ENCODE results near the gene ELOVL3. TPM values are rescaled to one million over a fixed set of nuclear protein-coding genes. Genes with fewer than 3 reads are reported as not detected.

ELOVL3 gene
- total and polyA plus RNA-seq, 7 donors: 0.45 to 0.71 TPM; not detected in 5

DNA sequence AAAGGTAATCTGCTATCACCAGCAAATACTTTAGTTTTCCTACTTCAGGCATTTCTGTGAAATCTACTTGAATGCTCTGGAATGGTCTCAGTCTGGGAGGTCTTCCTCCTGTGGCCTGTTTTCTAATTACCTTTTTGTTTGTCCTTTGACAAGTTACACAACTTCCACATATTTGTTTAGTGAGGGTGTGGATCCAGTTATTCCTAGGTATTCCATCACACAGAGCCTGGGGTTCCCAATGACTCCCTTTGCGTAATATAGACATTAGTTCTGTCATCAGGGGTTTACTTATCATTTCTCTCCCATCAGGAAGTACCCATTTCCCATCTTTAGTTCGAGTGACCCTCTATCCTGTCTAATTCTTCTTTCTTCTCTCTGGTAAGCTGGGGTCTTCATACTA lies 28.1 kb upstream of the ELOVL3 start:
- Histone ChIP-seq H3K27ac (no peak overlapping the region), H3K27me3 (peaks cover 0 to 4% (median 0%) of the 10 kb centered on the region in 3 donors), H3K4me1 (no peaks in the 10 kb centered on the region), H3K9me3 (no peaks in the 10 kb centered on the region), H3K4me3 (no peak overlapping the region), H3K36me3 (no peaks in the 10 kb centered on the region)
- TF ChIP-seq POLR2AphosphoS5 (IDR thresholded peaks at IDR 0.05) (no peak), POLR2A (IDR thresholded peaks at IDR 0.05) (no peak), EP300 (IDR thresholded peaks at IDR 0.05) (no peak)
- TF ChIP-seq, protein P1, sequence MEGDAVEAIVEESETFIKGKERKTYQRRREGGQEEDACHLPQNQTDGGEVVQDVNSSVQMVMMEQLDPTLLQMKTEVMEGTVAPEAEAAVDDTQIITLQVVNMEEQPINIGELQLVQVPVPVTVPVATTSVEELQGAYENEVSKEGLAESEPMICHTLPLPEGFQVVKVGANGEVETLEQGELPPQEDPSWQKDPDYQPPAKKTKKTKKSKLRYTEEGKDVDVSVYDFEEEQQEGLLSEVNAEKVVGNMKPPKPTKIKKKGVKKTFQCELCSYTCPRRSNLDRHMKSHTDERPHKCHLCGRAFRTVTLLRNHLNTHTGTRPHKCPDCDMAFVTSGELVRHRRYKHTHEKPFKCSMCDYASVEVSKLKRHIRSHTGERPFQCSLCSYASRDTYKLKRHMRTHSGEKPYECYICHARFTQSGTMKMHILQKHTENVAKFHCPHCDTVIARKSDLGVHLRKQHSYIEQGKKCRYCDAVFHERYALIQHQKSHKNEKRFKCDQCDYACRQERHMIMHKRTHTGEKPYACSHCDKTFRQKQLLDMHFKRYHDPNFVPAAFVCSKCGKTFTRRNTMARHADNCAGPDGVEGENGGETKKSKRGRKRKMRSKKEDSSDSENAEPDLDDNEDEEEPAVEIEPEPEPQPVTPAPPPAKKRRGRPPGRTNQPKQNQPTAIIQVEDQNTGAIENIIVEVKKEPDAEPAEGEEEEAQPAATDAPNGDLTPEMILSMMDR (IDR thresholded peaks at IDR 0.05): no peak
- 36 to 62% methylated on average over 2 of the region's 2 CpGs for WGBS, 2 donors
- intact Hi-C loops (cut with DNase I): no loop called here
- no peak for DNase-seq

DNA sequence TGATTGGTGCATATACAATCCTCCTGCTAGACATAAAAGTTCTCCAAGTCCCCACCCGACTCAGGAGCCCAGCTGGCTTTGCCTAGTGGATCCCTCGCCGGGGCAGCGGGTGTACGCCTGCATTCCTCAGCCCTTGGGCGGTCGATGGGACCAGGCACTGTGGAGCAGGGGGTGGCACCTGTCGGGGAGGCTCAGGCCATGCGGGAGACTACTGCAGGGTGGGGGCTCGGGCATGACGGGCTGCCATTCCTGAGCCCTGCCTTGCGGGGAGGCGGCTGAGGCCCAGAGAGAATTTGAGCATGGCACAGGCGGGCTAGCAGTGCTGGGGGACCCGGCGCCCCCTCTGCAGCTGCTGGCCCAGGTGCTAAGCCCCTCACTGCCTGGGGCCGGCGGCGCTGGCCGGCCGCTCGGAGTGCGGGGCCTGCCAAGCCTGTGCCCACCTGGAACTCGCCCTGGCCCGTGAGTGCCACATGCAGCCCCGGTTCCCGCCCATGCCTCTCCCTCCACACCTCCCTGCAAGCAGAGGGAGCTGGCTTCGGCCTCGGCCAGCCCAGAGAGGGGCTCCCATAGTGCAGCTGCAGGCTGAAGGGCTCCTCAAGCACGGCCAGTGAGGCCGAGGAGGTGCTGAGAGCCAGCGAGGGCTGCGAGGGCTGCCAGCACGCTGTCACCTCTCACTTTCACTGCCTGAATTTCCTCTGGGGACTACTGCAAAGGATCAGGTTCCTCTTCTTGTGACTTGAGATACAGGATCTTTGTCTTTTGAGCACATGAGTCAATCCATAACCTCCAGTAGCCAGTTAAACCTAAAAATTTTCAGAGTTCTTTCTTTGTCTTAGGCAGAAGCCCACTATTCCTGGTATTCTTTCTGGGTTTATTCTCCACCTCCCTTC lies 25.1 kb upstream of the ELOVL3 start:
- 90 to 95% methylated on average over 34 of the region's 34 CpGs for WGBS, 2 donors
- Histone ChIP-seq H3K4me1 (no peaks in the 10 kb centered on the region), H3K9me3 (peaks cover 0 to 10% (median 0%) of the 10 kb centered on the region in 4 donors), H3K36me3 (no peaks in the 10 kb centered on the region), H3K27ac (no peak overlapping the region), H3K27me3 (peaks cover 0 to 4% (median 0%) of the 10 kb centered on the region in 3 donors), H3K4me3 (no peak overlapping the region)
- intact Hi-C loops (cut with DNase I): no loop called here
- DNase-seq: no peak
- TF ChIP-seq POLR2AphosphoS5 (IDR thresholded peaks at IDR 0.05): no peak
- TF ChIP-seq, protein P1 (IDR thresholded peaks at IDR 0.05): no peak
- TF ChIP-seq EP300 (IDR thresholded peaks at IDR 0.05): no peak
- TF ChIP-seq POLR2A (IDR thresholded peaks at IDR 0.05): no peak

DNA sequence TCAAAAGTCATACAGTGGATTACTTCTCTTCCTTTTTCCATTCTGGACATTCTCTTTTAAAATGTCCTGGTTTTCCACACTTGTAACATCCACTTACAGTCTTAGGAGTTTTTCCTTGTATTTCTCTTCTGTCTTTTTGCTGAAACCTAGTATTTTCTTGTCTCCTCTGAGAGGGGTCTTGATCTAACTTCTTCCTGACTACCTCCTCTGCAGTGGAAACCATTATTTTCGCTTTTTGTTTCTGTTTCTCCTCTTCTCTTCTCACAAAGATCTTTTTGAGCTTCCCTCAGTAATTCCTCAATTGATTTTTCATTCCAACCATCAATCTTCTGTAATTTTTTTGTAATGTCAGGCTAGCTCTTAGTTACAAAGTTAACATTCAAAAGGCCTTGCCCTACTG lies 23.7 kb upstream of the ELOVL3 start:
- DNase-seq: no peak
- intact Hi-C loops (cut with DNase I): no loop called here

DNA sequence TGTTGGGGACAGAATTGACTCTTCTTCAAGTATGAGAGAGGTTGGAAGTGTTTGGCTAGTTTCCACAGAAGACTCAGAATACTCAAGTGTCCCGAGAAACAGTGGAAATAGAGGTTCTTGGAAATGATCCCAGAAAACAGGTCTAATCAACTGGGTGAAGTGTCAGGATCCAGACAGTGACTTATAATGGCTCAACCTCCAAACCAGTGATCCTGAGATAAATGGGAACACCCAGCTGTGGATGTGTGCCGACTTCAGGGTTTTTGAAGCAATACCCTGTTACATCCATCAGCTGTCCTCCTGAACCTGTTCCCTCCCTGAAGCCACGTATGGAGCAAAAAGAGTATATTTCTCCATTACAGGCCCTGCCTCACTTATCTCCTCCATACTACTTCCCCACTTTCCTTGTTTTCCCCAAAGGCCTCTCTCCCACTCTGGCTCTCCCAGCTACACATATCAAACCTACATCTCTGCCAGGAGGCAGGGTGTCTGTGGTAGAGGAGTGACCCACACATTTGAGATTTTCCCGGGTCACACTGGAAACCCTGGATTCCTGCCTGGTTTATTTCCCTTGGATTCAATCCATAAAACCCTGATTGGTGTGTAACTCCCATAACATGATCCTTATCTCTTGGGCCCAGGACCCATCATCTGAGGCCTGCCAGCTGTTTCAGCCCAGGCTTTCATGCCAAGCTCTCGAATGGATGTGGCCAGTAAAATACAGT lies 17.6 kb upstream of the ELOVL3 start:
- Histone ChIP-seq H3K4me3 (no peak overlapping the region), H3K27ac (no peak overlapping the region), H3K36me3 (no peaks in the 10 kb centered on the region), H3K9me3 (peaks cover 0 to 10% (median 0%) of the 10 kb centered on the region in 4 donors), H3K27me3 (no peaks in the 10 kb centered on the region), H3K4me1 (no peaks in the 10 kb centered on the region)
- TF ChIP-seq, protein P1 (IDR thresholded peaks at IDR 0.05): no peak
- TF ChIP-seq POLR2AphosphoS5 (IDR thresholded peaks at IDR 0.05) (no peak), EP300 (IDR thresholded peaks at IDR 0.05) (no peak), POLR2A (IDR thresholded peaks at IDR 0.05) (no peak)
- intact Hi-C loops (cut with DNase I): no loop called here
- DNase-seq: no peak
- WGBS, 2 donors: 11 to 52% methylated on average over 5 of the region's 5 CpGs

More for the DNA sequence above, 23.7 kb upstream of the ELOVL3 start:
- peaks cover 0 to 10% (median 0%) of the 10 kb centered on the region in 4 donors for H3K9me3 ChIP-seq
- H3K27me3 ChIP-seq: peaks cover 0 to 4% (median 0%) of the 10 kb centered on the region in 3 donors
- no peak for TF ChIP-seq EP300 (IDR thresholded peaks at IDR 0.05)
- TF ChIP-seq POLR2A (IDR thresholded peaks at IDR 0.05): no peak
- TF ChIP-seq POLR2AphosphoS5 (IDR thresholded peaks at IDR 0.05): no peak
- TF ChIP-seq, protein P1 (IDR thresholded peaks at IDR 0.05): no peak
- no peaks in the 10 kb centered on the region for H3K4me1 ChIP-seq
- no peak overlapping the region for H3K27ac ChIP-seq
- H3K36me3 ChIP-seq: no peaks in the 10 kb centered on the region
- WGBS, 2 donors: 75 to 80% methylated on average over 1 of the region's 1 CpG
- H3K4me3 ChIP-seq: no peak overlapping the region
